SU-DHL-6 (cell line): Measurements from ENCODE around the gene PATL2.

Source experiments
- EZH2phosphoT487 ChIP-seq: fragments of 200-600 bp; sonication (generic), shearing (Covaris generic); conservative IDR thresholded peaks from 2 replicates; pipeline ENCODE4 v1.6.1; 2018; ENCODE audit warnings: mild to moderate bottlenecking, antibody characterized with exemption, low read length, moderate library complexity, mixed read lengths
- TF ChIP-seq, protein P1 (sequence below): fragments of 200-600 bp; sonication (generic); IDR thresholded peaks from one replicate; pipeline ENCODE4 v1.5.1; 2017; ENCODE audit warnings: antibody characterized with exemption, mild to moderate bottlenecking, low read length, moderate library complexity; ENCODE audit not compliant: insufficient read depth, poor library complexity, severe bottlenecking

DNA sequence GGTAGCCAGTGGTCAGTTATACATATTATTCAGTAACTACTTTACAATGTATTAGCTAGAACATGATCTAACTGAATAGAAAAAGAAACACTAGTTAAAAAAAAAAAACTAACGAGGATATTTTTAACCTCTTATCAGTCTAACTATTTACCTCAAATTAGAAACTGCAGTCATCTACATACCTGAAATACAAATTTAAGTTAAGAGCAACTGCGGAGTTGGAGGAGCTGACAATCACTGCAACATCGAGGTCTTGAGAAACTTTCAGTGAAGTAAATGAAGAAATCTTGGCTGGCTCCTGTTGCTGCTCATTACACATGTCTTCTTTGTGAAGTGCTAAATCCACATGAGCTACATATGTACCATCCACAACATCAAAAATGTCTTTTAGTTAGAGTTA lies 54.2 kb downstream of the PATL2 start:
- TF ChIP-seq, protein P1, sequence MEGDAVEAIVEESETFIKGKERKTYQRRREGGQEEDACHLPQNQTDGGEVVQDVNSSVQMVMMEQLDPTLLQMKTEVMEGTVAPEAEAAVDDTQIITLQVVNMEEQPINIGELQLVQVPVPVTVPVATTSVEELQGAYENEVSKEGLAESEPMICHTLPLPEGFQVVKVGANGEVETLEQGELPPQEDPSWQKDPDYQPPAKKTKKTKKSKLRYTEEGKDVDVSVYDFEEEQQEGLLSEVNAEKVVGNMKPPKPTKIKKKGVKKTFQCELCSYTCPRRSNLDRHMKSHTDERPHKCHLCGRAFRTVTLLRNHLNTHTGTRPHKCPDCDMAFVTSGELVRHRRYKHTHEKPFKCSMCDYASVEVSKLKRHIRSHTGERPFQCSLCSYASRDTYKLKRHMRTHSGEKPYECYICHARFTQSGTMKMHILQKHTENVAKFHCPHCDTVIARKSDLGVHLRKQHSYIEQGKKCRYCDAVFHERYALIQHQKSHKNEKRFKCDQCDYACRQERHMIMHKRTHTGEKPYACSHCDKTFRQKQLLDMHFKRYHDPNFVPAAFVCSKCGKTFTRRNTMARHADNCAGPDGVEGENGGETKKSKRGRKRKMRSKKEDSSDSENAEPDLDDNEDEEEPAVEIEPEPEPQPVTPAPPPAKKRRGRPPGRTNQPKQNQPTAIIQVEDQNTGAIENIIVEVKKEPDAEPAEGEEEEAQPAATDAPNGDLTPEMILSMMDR, result no peak
- TF ChIP-seq EZH2phosphoT487, result no peak
